Measurements from ENCODE around the gene RTKN2.
A peak's percentile ranks its signal among the peaks of the same experiment; 100 is the strongest.
"Not testable (repeated sequence)": the region's sequence is repeated elsewhere in the genome, so short reads cannot be mapped to it uniquely, and the experiment has no call there.

Gene RTKN2

GRCh38 chr10:62242965-62243646 lies 25.5 kb downstream of the RTKN2 start:
- not testable (repeated sequence) for H3K27me3 Mint-ChIP-seq, H3K36me3 Mint-ChIP-seq, H3K9me3 Mint-ChIP-seq
- peak overlapping the region; percentile 19 for H3K4me3 Mint-ChIP-seq
- H3K4me1 Mint-ChIP-seq = peaks cover 44% of the 10 kb centered on the region
- peak overlapping the region; percentile 89 for H3K27ac Mint-ChIP-seq

DNA sequence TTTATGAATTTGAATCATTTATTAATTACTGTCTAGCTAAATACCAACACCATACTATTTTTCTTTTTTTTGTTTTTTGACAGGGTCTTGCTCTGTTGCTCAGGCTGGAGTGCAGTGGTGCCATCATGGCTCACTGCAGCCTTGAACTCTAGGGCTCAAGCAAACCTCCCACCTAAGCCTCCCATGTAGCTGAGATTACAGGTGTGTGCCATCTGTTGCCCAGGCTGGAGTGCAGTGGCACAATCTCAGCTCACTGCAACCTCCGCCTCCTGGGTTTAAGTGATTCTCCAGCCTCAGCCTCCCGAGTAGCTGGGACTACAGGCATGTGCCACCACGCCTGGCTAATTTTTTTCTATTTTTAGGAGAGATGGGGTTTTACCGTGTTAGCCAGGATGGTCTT lies 27.1 kb downstream of the RTKN2 start:
- Mint-ChIP-seq H3K4me1 (peaks cover 48% of the 10 kb centered on the region), H3K27ac (peak overlapping the region; percentile 46)
- not testable (repeated sequence) for H3K36me3 Mint-ChIP-seq, H3K27me3 Mint-ChIP-seq, H3K4me3 Mint-ChIP-seq, H3K9me3 Mint-ChIP-seq

GRCh38 chr10:62239994-62240393 lies 28.6 kb downstream of the RTKN2 start:
- Mint-ChIP-seq H3K27ac (no peak overlapping the region), H3K4me3 (no peak overlapping the region)

GRCh38 chr10:62238880-62239279 lies 29.8 kb downstream of the RTKN2 start:
- Mint-ChIP-seq H3K36me3 (no peaks in the 10 kb centered on the region), H3K4me3 (no peak overlapping the region), H3K27ac (no peak overlapping the region), H3K27me3 (no peaks in the 10 kb centered on the region), H3K9me3 (no peaks in the 10 kb centered on the region), H3K4me1 (peaks cover 47% of the 10 kb centered on the region)

More at GRCh38 chr10:62239994-62240393, 28.6 kb downstream of the RTKN2 start:
- H3K36me3 Mint-ChIP-seq = no peaks in the 10 kb centered on the region
- H3K9me3 Mint-ChIP-seq = no peaks in the 10 kb centered on the region
- no peaks in the 10 kb centered on the region for H3K27me3 Mint-ChIP-seq
- peaks cover 47% of the 10 kb centered on the region for H3K4me1 Mint-ChIP-seq

GRCh38 chr10:62237966-62238365 lies 30.7 kb downstream of the RTKN2 start:
- H3K36me3 Mint-ChIP-seq = no peaks in the 10 kb centered on the region
- H3K4me3 Mint-ChIP-seq = no peak overlapping the region
- no peak overlapping the region for H3K27ac Mint-ChIP-seq
- H3K9me3 Mint-ChIP-seq = no peaks in the 10 kb centered on the region
- no peaks in the 10 kb centered on the region for H3K27me3 Mint-ChIP-seq
- peaks cover 47% of the 10 kb centered on the region for H3K4me1 Mint-ChIP-seq

GRCh38 chr10:62237506-62237905 lies 31.1 kb downstream of the RTKN2 start:
- Mint-ChIP-seq H3K27me3 (no peaks in the 10 kb centered on the region), H3K27ac (no peak overlapping the region), H3K36me3 (no peaks in the 10 kb centered on the region), H3K9me3 (no peaks in the 10 kb centered on the region), H3K4me1 (peaks cover 47% of the 10 kb centered on the region), H3K4me3 (no peak overlapping the region)

DNA sequence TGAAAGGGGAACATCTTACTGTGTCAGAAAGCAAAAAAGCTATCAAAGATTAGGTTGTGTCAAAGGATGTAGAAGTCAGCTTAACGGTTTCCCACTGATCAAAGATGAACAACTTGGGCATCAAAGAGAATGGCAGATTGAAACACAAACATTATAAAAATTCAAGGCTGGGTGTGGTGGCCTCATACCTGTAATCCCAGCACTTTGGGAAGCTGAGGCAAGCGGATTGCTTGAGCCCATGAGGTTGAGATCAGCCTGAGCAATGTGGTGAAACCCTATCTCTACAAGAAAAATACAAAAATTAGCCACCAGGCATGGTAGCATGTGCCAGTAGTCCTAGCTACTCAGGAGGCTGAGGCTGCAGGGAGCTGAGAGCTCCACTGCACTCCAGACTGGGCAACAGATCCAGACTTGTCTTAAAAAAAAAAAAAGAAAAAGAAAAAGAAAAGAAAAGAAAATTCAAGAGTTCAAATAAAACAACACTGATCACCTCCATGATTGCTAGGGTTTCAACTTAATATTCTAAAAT lies 34.5 kb downstream of the RTKN2 start:
- Mint-ChIP-seq H3K27ac (peak overlapping the region; percentile 77), H3K36me3 (no peaks in the 10 kb centered on the region), H3K4me3 (peak overlapping the region; percentile 27), H3K27me3 (no peaks in the 10 kb centered on the region), H3K4me1 (peaks cover 35% of the 10 kb centered on the region), H3K9me3 (no peaks in the 10 kb centered on the region)

- H3K27me3 Mint-ChIP-seq = no peaks in the 10 kb centered on the region
- no peaks in the 10 kb centered on the region for H3K9me3 Mint-ChIP-seq
- peak overlapping the region; percentile 4 for H3K27ac Mint-ChIP-seq
- no peaks in the 10 kb centered on the region for H3K36me3 Mint-ChIP-seq
- peaks cover 30% of the 10 kb centered on the region for H3K4me1 Mint-ChIP-seq
- H3K4me3 Mint-ChIP-seq = peak overlapping the region; percentile 27
Measured at GRCh38 chr10:62233356-62234076, 35.1 kb downstream of the RTKN2 start.

DNA sequence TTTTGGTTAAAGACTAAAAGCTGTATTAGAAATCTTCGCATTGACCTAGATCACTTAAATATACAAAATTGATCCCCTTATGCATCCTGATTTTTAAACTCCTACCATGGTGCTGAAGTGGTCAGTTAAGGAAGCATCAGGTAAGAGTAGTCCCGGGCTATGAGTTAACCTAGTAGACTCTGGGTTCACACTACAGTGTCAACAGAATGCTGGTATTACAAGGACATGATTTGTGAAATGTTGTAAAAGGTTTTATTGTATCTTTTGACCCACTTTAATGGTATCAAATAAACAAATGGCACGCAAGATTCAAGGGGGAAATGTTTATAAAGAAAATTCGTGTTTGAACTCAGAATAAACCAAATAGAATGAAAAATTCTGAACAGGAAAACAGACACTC lies 36.8 kb downstream of the RTKN2 start:
- H3K27me3 Mint-ChIP-seq = no peaks in the 10 kb centered on the region
- H3K4me3 Mint-ChIP-seq = no peak overlapping the region
- H3K27ac Mint-ChIP-seq = no peak overlapping the region
- H3K9me3 Mint-ChIP-seq = no peaks in the 10 kb centered on the region
- H3K36me3 Mint-ChIP-seq = no peaks in the 10 kb centered on the region
- H3K4me1 Mint-ChIP-seq = peaks cover 29% of the 10 kb centered on the region

DNA sequence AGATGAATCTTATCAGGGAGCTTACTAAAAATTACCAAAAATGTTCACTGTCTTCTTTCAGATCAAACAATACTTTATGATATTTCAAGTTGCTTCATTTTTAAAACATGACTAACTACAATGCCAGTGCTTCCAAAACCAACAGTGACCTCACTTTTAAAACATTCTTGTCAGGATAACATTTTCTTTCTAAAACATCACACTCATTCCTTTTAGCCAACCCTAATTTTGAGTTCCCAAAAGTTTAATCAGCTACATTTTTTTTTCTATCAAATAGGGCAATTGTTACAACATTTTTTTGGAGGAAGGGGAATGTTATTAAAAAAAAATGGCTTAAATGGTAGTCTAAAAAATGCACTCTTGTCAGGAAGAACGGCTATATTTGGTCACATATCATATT lies 37.3 kb downstream of the RTKN2 start:
- Mint-ChIP-seq H3K27ac (no peak overlapping the region), H3K4me1 (peaks cover 24% of the 10 kb centered on the region), H3K4me3 (no peak overlapping the region), H3K36me3 (no peaks in the 10 kb centered on the region), H3K9me3 (no peaks in the 10 kb centered on the region), H3K27me3 (no peaks in the 10 kb centered on the region)

DNA sequence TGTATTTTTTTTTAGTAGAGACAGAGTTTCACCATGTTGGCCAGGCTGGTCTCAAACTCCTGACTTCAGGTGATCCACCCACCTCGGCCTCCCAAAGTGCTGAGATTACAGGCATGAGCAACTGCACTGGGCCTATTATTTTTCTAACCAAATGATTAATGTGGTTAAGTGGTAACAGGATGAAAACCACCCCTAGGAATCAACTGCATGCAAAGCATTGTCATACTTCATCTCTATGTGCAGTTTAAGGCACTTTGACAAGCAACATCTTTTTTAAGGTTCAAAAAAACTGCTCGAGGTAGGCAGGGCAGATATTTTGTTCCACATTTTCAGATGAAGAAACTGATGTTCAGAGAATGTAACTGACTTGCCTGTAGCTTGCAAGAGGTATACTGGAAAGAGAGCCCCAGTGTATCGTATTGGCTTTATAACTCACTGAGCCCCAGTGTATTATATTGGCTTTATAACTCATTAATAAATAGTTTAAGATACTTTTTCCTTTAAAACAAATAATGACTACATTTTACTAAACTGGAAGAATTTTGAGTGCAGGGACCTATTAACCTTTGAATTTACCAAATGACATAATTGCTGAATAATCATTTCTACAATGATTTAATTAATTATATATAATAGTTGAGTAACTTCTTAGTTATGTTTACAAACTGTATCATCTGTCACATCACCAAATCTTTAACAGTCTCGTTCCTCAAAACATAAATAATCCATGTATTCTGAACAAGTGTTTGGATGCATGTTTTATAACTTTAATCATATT lies 38.1 kb downstream of the RTKN2 start:
- H3K4me1 Mint-ChIP-seq = peaks cover 20% of the 10 kb centered on the region
- no peak overlapping the region for H3K4me3 Mint-ChIP-seq
- no peaks in the 10 kb centered on the region for H3K9me3 Mint-ChIP-seq
- no peaks in the 10 kb centered on the region for H3K36me3 Mint-ChIP-seq
- H3K27me3 Mint-ChIP-seq = no peaks in the 10 kb centered on the region
- no peak overlapping the region for H3K27ac Mint-ChIP-seq

GRCh38 chr10:62225362-62225761 lies 43.3 kb downstream of the RTKN2 start:
- no peaks in the 10 kb centered on the region for H3K4me1 Mint-ChIP-seq
- H3K36me3 Mint-ChIP-seq = peaks cover 2% of the 10 kb centered on the region
- no peak overlapping the region for H3K4me3 Mint-ChIP-seq
- peak overlapping the region; percentile 0 for H3K27ac Mint-ChIP-seq
- H3K9me3 Mint-ChIP-seq = no peaks in the 10 kb centered on the region
- H3K27me3 Mint-ChIP-seq = no peaks in the 10 kb centered on the region

DNA sequence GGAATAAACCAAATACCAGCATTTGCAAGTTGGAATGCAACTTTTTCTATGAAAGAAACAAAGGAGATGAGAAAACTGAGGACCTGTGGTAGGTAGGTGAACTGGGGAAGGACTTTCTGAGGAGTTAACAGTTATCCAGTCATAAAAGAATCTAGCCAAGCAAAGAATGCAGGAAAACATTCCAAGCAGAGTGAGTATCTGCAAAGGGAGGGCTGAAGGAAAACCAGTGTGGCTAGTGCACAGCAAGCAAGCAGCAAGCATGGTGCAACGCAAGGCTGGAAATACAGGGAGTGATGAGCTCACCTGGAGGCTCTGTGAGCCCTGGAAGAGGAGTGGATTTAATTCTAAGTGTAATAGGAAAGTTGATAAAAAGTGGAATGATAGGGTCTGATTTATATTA lies 44.0 kb downstream of the RTKN2 start:
- Mint-ChIP-seq H3K4me3 (no peak overlapping the region), H3K27ac (no peak overlapping the region), H3K27me3 (no peaks in the 10 kb centered on the region), H3K4me1 (no peaks in the 10 kb centered on the region), H3K36me3 (peaks cover 2% of the 10 kb centered on the region), H3K9me3 (no peaks in the 10 kb centered on the region)

DNA sequence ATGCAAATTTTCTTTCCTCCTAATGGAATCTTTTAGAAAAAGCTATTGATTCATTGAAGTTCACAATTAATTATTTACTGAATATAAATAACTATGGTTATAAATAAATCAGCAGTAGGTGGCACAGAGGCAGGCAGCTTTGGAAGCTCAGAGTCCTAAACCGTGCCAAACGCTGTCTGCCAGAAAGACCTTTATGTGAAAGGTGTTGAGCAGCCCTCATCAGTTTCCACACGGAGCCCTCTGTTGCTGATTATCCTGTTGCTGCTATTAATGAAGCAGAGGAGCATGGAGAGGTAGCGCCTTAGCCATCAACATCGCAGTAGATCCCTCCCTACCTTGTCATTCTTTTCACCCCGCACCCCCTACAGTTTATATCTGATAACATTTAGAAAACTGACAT lies 51.0 kb downstream of the RTKN2 start:
- Mint-ChIP-seq H3K27ac (no peak overlapping the region), H3K9me3 (no peaks in the 10 kb centered on the region), H3K27me3 (no peaks in the 10 kb centered on the region), H3K4me1 (peaks cover 4% of the 10 kb centered on the region), H3K4me3 (no peak overlapping the region), H3K36me3 (no peaks in the 10 kb centered on the region)

DNA sequence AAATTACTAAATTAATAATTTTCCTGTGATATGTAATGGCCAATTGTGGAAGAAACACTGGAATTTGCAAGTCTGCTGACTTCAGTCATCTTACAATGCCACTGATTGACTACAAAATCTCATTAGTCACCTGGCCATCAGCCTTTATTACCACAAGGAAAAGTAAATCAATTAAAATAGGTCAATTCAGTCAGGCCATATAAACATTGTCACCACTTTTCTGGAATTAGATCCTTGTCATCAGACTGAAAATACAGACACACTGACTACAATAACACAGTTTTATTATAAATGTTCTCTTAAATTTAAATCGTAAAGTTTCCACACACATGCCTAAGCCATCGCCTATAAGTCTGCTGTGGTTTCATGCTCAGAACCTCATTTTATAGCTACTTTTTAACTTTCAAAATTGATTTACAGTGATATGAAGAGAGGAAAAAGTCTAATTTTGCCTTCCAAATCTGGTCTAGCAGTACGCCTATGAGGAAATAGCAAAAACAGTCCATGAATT lies 54.2 kb downstream of the RTKN2 start:
- no peak overlapping the region for H3K27ac Mint-ChIP-seq
- no peaks in the 10 kb centered on the region for H3K27me3 Mint-ChIP-seq

More for the DNA sequence above, 54.2 kb downstream of the RTKN2 start:
- Mint-ChIP-seq H3K4me3 (no peak overlapping the region), H3K4me1 (peaks cover 9% of the 10 kb centered on the region), H3K36me3 (peaks cover 2% of the 10 kb centered on the region), H3K9me3 (no peaks in the 10 kb centered on the region)

All from activated naive CD4-positive, alpha-beta T cell treated with anti-CD3 and anti-CD28 coated beads, Interleukin-2, amount 50 U/mL, for 24 hours (primary cell).